RWPE1 (cell line): ENCODE data around the gene MRPS6.

Experiments used
- CTCF ChIA-PET: fragments of 350-600 bp; sonication (Branson Sonifier 250); formaldehyde crosslinking; extraction: SDS; loops from one replicate; lab custom pipeline; 2021; lab: Yijun Ruan, JAX
- POLR2A ChIA-PET: fragments of 400-600 bp; formaldehyde crosslinking; extraction: SDS; loops from one replicate; lab custom pipeline; 2020; ENCODE audit warnings: antibody characterized with exemption; ENCODE audit not compliant: low non-redundant PET; lab: Yijun Ruan, JAX
- DNase-seq: peaks from one replicate; pipeline ENCODE4 v3.0.0; 2012; ENCODE audit warnings: low spot score
- H3K27ac ChIP-seq: fragments of 450-650 bp; 2 replicates; pipeline ENCODE4 v1.5.1; 2017
- CTCF ChIP-seq: fragments of 450-650 bp; conservative IDR thresholded peaks from 2 replicates; pipeline ENCODE4 v1.5.1; 2017; ENCODE audit warnings: low read depth, mild to moderate bottlenecking

Gene MRPS6

GRCh38 chr21:34141373-34141772, 68.0 kb downstream of the MRPS6 start:
- no peak for DNase-seq
- CTCF ChIA-PET, result interaction anchor here (0.5 to 0.6 kb wide), 2 partner anchors 17 to 447 kb away, joined by 3 read pairs; no protein-coding TSS in a partner anchor
- POLR2A ChIA-PET, result no interaction called here
- no peak overlapping the region for H3K27ac ChIP-seq
- TF ChIP-seq CTCF, result no peak

GRCh38 chr21:34143685-34144182, 70.4 kb downstream of the MRPS6 start:
- no peak overlapping the region for H3K27ac ChIP-seq
- DNase-seq, result no peak
- no peak for TF ChIP-seq CTCF
- CTCF ChIA-PET, result no interaction called here
- POLR2A ChIA-PET, result no interaction called here

- H3K27ac ChIP-seq, result no peak overlapping the region
- CTCF ChIA-PET, result no interaction called here
- no peak for TF ChIP-seq CTCF
- POLR2A ChIA-PET, result no interaction called here
- no peak for DNase-seq
Observed at GRCh38 chr21:34144224-34144623, 70.8 kb downstream of the MRPS6 start.

- ChIA-PET POLR2A (no interaction called here), CTCF (no interaction called here)
- no peak for DNase-seq
- no peak for TF ChIP-seq CTCF
- no peak overlapping the region for H3K27ac ChIP-seq
Observed at GRCh38 chr21:34147792-34148418, 74.5 kb downstream of the MRPS6 start.

- ChIA-PET CTCF (no interaction called here), POLR2A (no interaction called here)
- H3K27ac ChIP-seq, result no peak overlapping the region
- no peak for TF ChIP-seq CTCF
- DNase-seq, result no peak
Observed at GRCh38 chr21:34148419-34148804, 75.0 kb downstream of the MRPS6 start.

- H3K27ac ChIP-seq, result no peak overlapping the region
- ChIA-PET POLR2A (no interaction called here), CTCF (no interaction called here)
- DNase-seq, result no peak
- TF ChIP-seq CTCF, result no peak
Observed at GRCh38 chr21:34148826-34149558, 75.6 kb downstream of the MRPS6 start.
